Dermis blood vessel endothelial cell (primary cell): Measurements from ENCODE around the gene PITPNC1. TPM values are rescaled to one million over a fixed set of nuclear protein-coding genes. Genes with fewer than 3 reads are reported as not detected.

ENCODE experiments used
- DNase-seq: peaks from one replicate; pipeline ENCODE4 v3.0.0; 2010
- total RNA-seq: library from RNA; depleted of rRNA; stranded (reverse); fragments of >200 nt; gene quantifications from 2 replicates; pipeline ENCODE4 v1.2.3, GENCODE V29; 2014

Gene PITPNC1
- total RNA-seq, 1 donor from 2014 or later: 32.0 TPM

DNA sequence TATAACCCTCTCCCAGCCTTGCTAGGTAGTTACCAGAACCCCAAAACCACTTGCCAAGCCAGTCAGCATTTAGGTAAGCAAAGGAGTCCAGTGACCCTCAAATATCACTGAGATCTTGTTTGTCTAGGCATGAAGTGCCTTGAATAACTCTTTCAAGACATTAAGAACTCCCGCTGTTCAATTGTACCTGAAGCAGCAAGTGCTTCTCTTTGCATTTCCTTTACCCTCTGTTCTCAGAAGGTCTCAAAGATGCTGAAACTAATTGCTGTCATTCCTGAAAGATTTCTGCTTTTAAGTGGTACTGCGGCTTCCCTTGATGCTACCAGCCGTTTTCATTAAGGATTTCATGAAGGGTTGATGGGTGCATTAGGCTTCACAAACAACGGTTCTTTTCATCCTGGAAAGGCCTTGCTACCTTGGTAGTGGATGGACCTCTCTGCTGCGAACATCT lies 142.7 kb downstream of the PITPNC1 start:
- no peak for DNase-seq

DNA sequence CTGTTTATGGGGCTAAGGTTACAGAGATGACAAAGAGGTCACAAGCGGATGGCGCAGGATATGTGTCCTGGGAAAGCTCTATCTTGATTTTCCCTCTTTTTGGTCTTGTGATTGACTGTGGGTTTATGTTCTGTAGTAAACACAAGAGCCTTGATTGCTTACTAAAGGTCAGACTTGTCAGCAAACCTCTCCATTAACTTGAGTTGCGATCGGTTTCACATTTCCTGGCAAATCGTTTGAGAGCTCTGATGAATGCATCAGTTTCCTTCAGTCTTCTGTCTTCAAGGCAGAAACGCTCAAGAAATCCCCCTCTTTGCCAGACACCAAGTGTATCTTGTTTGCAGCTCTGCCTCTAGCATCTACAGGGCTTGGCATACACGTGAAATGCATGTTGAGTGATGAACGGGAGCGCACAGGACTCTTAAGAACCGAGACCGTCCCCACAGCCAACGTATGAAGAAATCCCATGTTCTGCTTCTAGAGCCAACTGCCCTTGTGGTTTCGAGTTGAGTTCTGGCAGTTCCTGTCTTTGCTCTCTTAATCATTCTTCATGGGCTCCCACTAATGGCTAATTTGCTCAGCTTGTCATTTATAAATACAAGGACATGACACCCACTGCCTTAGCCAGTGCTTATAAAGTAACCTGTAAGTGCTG lies 143.3 kb downstream of the PITPNC1 start:
- no peak for DNase-seq

DNA sequence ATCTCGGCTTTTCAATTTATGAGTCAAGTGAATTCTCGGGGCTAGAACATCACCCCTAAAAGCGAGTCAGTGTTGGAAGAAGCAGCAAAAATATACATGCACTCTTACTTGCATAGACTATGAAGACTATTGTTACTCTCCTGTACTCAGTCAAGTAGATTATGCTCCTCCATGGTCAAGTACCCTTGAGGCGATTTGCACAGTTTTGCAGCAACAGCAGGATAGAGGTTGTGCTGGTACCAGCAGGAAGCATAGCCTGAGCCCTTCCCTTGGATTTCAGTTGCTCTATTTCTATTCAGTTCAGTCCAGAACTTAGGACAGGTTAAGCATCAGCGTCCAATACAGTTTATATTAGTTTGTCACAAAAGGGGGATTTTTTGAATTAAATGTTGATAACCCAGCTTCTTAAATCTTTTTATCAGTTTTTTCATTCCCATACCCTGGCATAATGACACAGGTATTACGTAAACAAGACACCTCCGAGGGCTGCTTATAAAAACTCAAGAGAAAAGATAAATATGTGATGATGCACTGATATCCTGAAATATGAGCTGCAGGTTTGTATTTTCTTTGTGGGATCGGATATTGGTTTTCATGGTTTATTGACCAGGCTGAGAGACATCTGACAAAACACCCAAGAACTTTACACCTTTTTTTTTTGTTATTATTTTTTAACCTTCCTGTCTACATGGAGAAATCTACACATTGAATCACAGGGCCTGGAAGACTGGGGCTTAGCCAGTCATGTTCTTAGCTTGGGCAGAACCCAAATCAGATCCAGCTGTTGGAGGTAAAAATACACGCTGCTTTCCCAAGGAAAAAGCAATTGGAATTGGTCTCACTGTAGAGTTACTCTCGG lies 144.1 kb downstream of the PITPNC1 start:
- no peak for DNase-seq

GRCh38 chr17:67521775-67522069 lies 144.6 kb downstream of the PITPNC1 start:
- DNase-seq: no peak

DNA sequence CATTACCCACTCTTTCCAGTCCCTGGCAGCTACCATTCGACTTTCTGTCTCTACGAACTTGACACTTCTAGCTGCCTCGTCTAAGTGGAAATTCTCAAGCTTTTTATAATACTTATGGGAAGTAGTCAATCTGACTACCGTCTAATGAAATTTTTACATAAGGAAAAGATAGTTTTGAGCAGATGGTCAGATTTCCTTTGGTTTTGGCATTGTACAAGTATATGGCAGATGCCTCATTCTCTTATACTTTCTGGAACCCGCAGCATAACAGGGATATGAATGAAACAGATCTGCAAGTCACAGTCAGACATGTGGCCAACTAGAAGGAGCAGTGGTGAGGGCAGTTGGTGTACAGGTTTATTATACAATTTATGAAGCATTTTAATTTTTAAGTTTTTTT lies 146.0 kb downstream of the PITPNC1 start:
- DNase-seq: no peak

DNA sequence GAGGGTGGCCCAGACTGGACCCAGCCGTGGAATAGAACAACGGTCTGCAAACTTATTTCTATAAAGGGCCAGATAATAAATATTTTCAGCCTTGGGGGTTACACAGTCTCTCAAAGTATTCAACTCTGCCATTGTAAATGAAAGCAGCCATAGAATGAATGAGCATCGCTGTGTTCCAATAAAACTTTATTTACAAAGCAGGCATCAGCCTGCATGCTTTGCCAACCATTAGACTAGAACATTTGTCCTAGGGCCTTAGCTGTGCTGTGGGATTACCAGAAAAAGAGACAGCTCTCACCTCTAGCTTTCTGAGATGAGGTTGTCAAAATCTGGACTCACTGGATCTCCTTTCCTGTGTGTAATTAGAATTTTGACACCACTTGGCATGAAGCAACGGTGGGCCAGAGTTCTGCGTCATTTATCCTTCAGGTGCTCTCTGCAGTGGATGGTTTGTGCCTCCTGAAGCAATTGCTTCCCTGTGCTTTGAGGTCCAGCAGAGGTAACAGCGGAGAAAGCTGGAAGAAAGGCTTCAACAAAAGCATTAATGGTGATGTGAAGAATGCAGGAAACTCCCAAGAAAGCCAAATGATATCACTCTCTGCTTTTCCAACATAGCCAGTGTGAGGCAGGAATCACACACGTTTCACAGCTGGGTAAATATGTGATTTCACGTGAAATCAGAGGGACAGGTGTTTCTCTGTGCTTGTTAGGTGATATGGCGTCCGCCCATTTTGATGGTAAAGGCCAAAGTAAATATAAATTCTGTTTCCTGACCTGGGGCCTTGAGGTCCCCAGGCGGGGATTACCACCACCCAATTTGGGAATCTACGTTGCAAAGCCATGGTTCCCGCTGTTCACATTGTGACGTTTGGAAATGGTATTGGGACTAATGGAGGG lies 148.4 kb downstream of the PITPNC1 start:
- no peak for DNase-seq

GRCh38 chr17:67526700-67527099 lies 149.6 kb downstream of the PITPNC1 start:
- DNase-seq: no peak

DNA sequence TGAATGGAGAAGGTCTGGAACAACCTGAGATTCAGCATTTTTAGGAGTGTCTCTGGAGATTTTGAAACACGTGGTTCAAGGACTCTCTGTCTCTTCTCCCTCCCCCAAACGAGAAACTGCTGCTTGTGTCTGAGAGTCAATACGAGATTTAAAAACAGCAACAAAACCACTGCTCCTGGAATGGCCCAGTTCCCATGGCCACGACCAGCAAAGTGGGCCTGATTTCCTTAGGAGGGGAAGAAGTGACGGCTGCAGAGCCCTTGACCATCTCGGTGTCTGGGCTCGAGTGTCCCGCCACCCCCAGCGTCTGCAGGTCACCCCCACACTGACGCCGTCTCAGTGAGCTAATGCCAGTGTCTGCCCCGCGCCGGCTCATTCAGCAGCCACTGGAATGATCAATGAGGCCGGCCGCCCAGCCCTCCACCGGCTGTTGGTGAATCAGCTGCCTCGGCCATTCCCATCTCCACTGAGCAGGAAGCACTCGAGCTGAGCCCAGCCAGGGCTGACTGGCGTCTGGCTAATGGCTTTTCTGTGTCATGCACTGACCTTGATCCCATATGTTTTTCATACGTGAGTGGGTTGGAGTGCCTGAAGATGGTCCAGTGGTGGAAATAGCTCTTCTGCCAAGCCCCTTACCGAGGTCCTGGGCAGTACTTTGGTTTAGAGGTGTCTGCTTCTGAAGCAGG lies 151.8 kb downstream of the PITPNC1 start:
- DNase-seq: peak; percentile 95

GRCh38 chr17:67531291-67531690 lies 154.2 kb downstream of the PITPNC1 start:
- DNase-seq: no peak

- DNase-seq: no peak
Observed at GRCh38 chr17:67532326-67532871, 155.3 kb downstream of the PITPNC1 start.

GRCh38 chr17:67534941-67535340 lies 157.9 kb downstream of the PITPNC1 start:
- peak; percentile 34 for DNase-seq

GRCh38 chr17:67542219-67543114 lies 165.4 kb downstream of the PITPNC1 start:
- no peak for DNase-seq

GRCh38 chr17:67544364-67544955 lies 167.4 kb downstream of the PITPNC1 start:
- no peak for DNase-seq

GRCh38 chr17:67546578-67547527 lies 169.8 kb downstream of the PITPNC1 start:
- DNase-seq: peak; percentile 68

DNA sequence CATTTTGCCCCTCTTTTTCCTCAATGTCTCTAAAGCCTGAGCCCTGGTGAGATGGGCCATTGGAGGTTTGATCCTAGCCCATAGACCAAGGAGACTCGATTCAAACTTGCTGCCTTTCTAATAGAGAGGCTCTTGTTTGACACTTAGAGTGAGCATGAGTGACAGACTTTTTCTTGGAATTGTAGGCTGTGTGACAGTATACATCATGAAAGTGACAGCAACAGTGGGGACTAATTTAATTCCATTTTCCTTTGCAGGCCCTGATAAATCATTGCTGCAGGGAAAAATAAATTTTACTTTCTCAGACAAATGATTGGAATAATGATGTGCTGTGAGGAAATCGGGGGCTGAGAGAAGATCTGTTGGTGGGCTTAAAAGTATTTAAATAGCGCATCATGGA lies 171.6 kb downstream of the PITPNC1 start:
- DNase-seq: no peak

DNA sequence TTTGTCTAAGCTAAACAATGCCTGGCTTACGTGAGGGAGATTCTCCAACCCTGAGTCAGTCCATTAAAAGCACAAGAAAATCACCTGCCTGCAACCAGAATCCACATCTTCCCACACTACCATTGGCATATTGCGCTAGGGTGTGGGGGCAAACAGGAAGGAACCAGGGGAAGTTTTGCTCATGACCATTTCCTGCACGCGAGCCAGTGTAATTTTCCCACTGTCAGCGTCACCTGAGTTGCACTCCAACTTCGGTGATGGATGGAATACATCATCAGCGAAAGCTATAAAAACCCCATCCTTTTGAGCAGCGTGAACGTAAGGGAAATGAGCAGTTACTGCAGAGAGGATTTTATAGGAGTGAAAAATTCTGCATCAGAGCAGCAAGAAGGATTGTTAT lies 172.7 kb downstream of the PITPNC1 start:
- DNase-seq: peak; percentile 99

DNA sequence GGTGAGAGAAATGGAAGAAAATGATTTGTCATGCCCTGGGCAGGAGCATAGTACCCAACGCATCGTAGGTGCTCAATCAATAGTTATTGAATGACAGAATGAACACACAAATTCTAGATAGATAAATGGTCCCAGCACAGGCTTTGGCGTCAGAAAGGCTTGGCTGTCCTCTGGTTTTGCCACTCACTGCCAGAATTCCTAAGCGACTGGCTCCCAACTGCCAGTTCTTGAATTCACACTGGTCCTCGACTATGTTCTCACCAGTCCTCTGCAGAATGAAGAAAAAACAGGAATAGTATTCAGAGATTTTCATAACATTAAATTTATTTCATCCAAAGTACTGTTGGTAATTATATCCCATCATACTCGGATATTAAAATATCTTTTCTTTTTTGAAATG lies 177.6 kb downstream of the PITPNC1 start:
- DNase-seq: no peak

GRCh38 chr17:67555855-67556254 lies 178.8 kb downstream of the PITPNC1 start:
- no peak for DNase-seq

- no peak for DNase-seq
Observed at GRCh38 chr17:67557052-67557845, 180.2 kb downstream of the PITPNC1 start.
